GM23248 (cell line): Measurements from ENCODE around the gene DDN.

Experiments used
- EZH2 ChIP-seq: fragments of 200-600 bp; sonication (generic); IDR thresholded peaks from 2 replicates; pipeline ENCODE4 v1.6.1; 2018; ENCODE audit warnings: antibody characterized with exemption, mild to moderate bottlenecking; ENCODE audit not compliant: insufficient read depth, poor library complexity, severe bottlenecking
- EZH2phosphoT487 ChIP-seq: fragments of 200-600 bp; sonication (generic); IDR thresholded peaks from 2 replicates; pipeline ENCODE4 v1.6.1; 2018; ENCODE audit warnings: antibody characterized with exemption, moderate library complexity, mild to moderate bottlenecking, low read depth; ENCODE audit not compliant: insufficient read depth

- TF ChIP-seq EZH2: no peak
- no peak for TF ChIP-seq EZH2phosphoT487
Observed at GRCh38 chr12:48969160-48969771, 29.9 kb downstream of the DDN start.
